ENCODE measurements around the gene MXRA8. TPM values are rescaled to one million over a fixed set of nuclear protein-coding genes. Genes with fewer than 3 reads are reported as not detected.
A peak's percentile ranks its signal among the peaks of the same experiment; 100 is the strongest.
"Not testable (repeated sequence)": the region's sequence is repeated elsewhere in the genome, so short reads cannot be mapped to it uniquely, and the experiment has no call there.

MXRA8 gene
- total RNA-seq, 1 donor: 735 TPM

- Histone ChIP-seq H3K4me1 (ENCODE audit: insufficient read depth, low read length) (no peaks in the 10 kb centered on the region), H2AFZ (ENCODE audit: low read length) (no peak overlapping the region), H3K27me3 (ENCODE audit: insufficient read depth, low read length) (no peaks in the 10 kb centered on the region), H3K36me3 (ENCODE audit: insufficient read depth, low read length) (peaks cover 96% of the 10 kb centered on the region), H4K20me1 (ENCODE audit: insufficient read depth, low read length) (peaks cover 34% of the 10 kb centered on the region), H3K79me2 (ENCODE audit: insufficient read depth, low read length) (peaks cover 42% of the 10 kb centered on the region), H3K9me3 (ENCODE audit: low read depth, low read length) (no peaks in the 10 kb centered on the region), H3K27ac (ENCODE audit: low read depth, low read length) (no peak overlapping the region), H3K4me3 (ENCODE audit: insufficient read depth, low read length) (no peak overlapping the region), H3K4me2 (ENCODE audit: insufficient read depth, low read length) (no peak overlapping the region)
- no peak for TF ChIP-seq CTCF (IDR thresholded peaks at IDR 0.05; ENCODE audit: extremely low read depth, low read depth, low read length)
- DNase-seq (ENCODE audit: insufficient read length, low spot score, missing footprints): peak; percentile 23
Observed at GRCh38 chr1:1390675-1391074, 32.3 kb upstream of the MXRA8 start.

GRCh38 chr1:1388078-1388472 is 29.7 kb upstream of the MXRA8 start:
- DNase-seq (ENCODE audit: insufficient read length, low spot score, missing footprints): no peak
- Histone ChIP-seq H4K20me1 (ENCODE audit: insufficient read depth, low read length) (peaks cover 19% of the 10 kb centered on the region), H3K4me1 (ENCODE audit: insufficient read depth, low read length) (no peaks in the 10 kb centered on the region), H3K4me2 (ENCODE audit: insufficient read depth, low read length) (no peak overlapping the region), H3K79me2 (ENCODE audit: insufficient read depth, low read length) (peaks cover 27% of the 10 kb centered on the region), H3K4me3 (ENCODE audit: insufficient read depth, low read length) (no peak overlapping the region), H3K27me3 (ENCODE audit: insufficient read depth, low read length) (no peaks in the 10 kb centered on the region), H3K27ac (ENCODE audit: low read depth, low read length) (no peak overlapping the region), H3K36me3 (ENCODE audit: insufficient read depth, low read length) (peaks cover 79% of the 10 kb centered on the region), H2AFZ (ENCODE audit: low read length) (no peak overlapping the region), H3K9me3 (ENCODE audit: low read depth, low read length) (no peaks in the 10 kb centered on the region)
- TF ChIP-seq CTCF (IDR thresholded peaks at IDR 0.05; ENCODE audit: extremely low read depth, low read depth, low read length): no peak

GRCh38 chr1:1387098-1388077 is 29.0 kb upstream of the MXRA8 start:
- no peak overlapping the region for H3K4me3 ChIP-seq (ENCODE audit: insufficient read depth, low read length)
- H3K27ac ChIP-seq (ENCODE audit: low read depth, low read length): no peak overlapping the region
- H3K79me2 ChIP-seq (ENCODE audit: insufficient read depth, low read length): peaks cover 27% of the 10 kb centered on the region
- H4K20me1 ChIP-seq (ENCODE audit: insufficient read depth, low read length): peaks cover 14% of the 10 kb centered on the region
- DNase-seq (ENCODE audit: insufficient read length, low spot score, missing footprints): peak; percentile 49
- no peaks in the 10 kb centered on the region for H3K27me3 ChIP-seq (ENCODE audit: insufficient read depth, low read length)
- H2AFZ ChIP-seq (ENCODE audit: low read length): no peak overlapping the region
- no peak for TF ChIP-seq CTCF (IDR thresholded peaks at IDR 0.05; ENCODE audit: extremely low read depth, low read depth, low read length)
- peaks cover 72% of the 10 kb centered on the region for H3K36me3 ChIP-seq (ENCODE audit: insufficient read depth, low read length)
- H3K9me3 ChIP-seq (ENCODE audit: low read depth, low read length): no peaks in the 10 kb centered on the region
- no peaks in the 10 kb centered on the region for H3K4me1 ChIP-seq (ENCODE audit: insufficient read depth, low read length)
- H3K4me2 ChIP-seq (ENCODE audit: insufficient read depth, low read length): no peak overlapping the region

GRCh38 chr1:1385931-1386330 is 27.6 kb upstream of the MXRA8 start:
- Histone ChIP-seq H3K79me2 (ENCODE audit: insufficient read depth, low read length) (peaks cover 21% of the 10 kb centered on the region), H3K27me3 (ENCODE audit: insufficient read depth, low read length) (no peaks in the 10 kb centered on the region), H3K4me3 (ENCODE audit: insufficient read depth, low read length) (no peak overlapping the region), H3K36me3 (ENCODE audit: insufficient read depth, low read length) (peaks cover 57% of the 10 kb centered on the region), H3K4me1 (ENCODE audit: insufficient read depth, low read length) (no peaks in the 10 kb centered on the region), H2AFZ (ENCODE audit: low read length) (no peak overlapping the region), H4K20me1 (ENCODE audit: insufficient read depth, low read length) (peaks cover 11% of the 10 kb centered on the region), H3K4me2 (ENCODE audit: insufficient read depth, low read length) (no peak overlapping the region), H3K27ac (ENCODE audit: low read depth, low read length) (no peak overlapping the region), H3K9me3 (ENCODE audit: low read depth, low read length) (no peaks in the 10 kb centered on the region)
- TF ChIP-seq CTCF (IDR thresholded peaks at IDR 0.05; ENCODE audit: extremely low read depth, low read depth, low read length): no peak
- peak; percentile 44 for DNase-seq (ENCODE audit: insufficient read length, low spot score, missing footprints)

GRCh38 chr1:1385339-1385738 is 27.0 kb upstream of the MXRA8 start:
- not testable (repeated sequence) for H3K9me3 ChIP-seq (ENCODE audit: low read depth, low read length); H3K4me2 ChIP-seq (ENCODE audit: insufficient read depth, low read length); DNase-seq (ENCODE audit: insufficient read length, low spot score, missing footprints); H3K27me3 ChIP-seq (ENCODE audit: insufficient read depth, low read length); H3K4me3 ChIP-seq (ENCODE audit: insufficient read depth, low read length); H3K27ac ChIP-seq (ENCODE audit: low read depth, low read length); H2AFZ ChIP-seq (ENCODE audit: low read length); H3K4me1 ChIP-seq (ENCODE audit: insufficient read depth, low read length)
- Histone ChIP-seq H3K36me3 (ENCODE audit: insufficient read depth, low read length) (peaks cover 51% of the 10 kb centered on the region), H3K79me2 (ENCODE audit: insufficient read depth, low read length) (peaks cover 21% of the 10 kb centered on the region), H4K20me1 (ENCODE audit: insufficient read depth, low read length) (peaks cover 11% of the 10 kb centered on the region)

Data from osteoblast (primary cell).